Measurements from ENCODE around the gene GAD1. TPM values are rescaled to one million over a fixed set of nuclear protein-coding genes. Genes with fewer than 3 reads are reported as not detected.

The GAD1 gene
- total RNA-seq, 3 donors from 2014 or later (not counting 1 experiment from before 2014, with no cell fraction given) = not detected

GRCh38 chr2:170883683-170884082 lies 67.0 kb downstream of the GAD1 start:
- no peak overlapping the region for H3K4me3 ChIP-seq (ENCODE audit: low read length)
- intact Hi-C loops (cut with micrococcal nuclease) = no loop called here
- 96% methylated on average over 2 of the region's 2 CpGs for WGBS (ENCODE audit: insufficient coverage)
- ATAC-seq (no peak), DNase-seq (no peak)
- H3K4me1 ChIP-seq (ENCODE audit: control insufficient read depth, insufficient read depth, low read length) = no peaks in the 10 kb centered on the region
- Mint-ChIP-seq H3K27ac (no peak overlapping the region), H3K36me3 (no peaks in the 10 kb centered on the region), H3K9me3 (no peaks in the 10 kb centered on the region), H3K27me3 (ENCODE audit: low read depth in 2 of 2) (peaks cover 9 to 16% of the 10 kb centered on the region in 2 donors), H3K4me1 (peaks cover 1% of the 10 kb centered on the region in 2 donors), H3K4me3 (no peak overlapping the region)
- no peak overlapping the region for H3K27ac ChIP-seq (ENCODE audit: low read length)
- H3K9me3 ChIP-seq (ENCODE audit: control insufficient read depth, insufficient read depth, low read length) = no peaks in the 10 kb centered on the region
- TF ChIP-seq, protein P1, sequence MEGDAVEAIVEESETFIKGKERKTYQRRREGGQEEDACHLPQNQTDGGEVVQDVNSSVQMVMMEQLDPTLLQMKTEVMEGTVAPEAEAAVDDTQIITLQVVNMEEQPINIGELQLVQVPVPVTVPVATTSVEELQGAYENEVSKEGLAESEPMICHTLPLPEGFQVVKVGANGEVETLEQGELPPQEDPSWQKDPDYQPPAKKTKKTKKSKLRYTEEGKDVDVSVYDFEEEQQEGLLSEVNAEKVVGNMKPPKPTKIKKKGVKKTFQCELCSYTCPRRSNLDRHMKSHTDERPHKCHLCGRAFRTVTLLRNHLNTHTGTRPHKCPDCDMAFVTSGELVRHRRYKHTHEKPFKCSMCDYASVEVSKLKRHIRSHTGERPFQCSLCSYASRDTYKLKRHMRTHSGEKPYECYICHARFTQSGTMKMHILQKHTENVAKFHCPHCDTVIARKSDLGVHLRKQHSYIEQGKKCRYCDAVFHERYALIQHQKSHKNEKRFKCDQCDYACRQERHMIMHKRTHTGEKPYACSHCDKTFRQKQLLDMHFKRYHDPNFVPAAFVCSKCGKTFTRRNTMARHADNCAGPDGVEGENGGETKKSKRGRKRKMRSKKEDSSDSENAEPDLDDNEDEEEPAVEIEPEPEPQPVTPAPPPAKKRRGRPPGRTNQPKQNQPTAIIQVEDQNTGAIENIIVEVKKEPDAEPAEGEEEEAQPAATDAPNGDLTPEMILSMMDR (IDR thresholded peaks at IDR 0.05) = no peak
- H3K27me3 ChIP-seq (ENCODE audit: control insufficient read depth, insufficient read depth, low read length) = no peaks in the 10 kb centered on the region
- no peaks in the 10 kb centered on the region for H3K36me3 ChIP-seq (ENCODE audit: control insufficient read depth, insufficient read depth, low read length)

DNA sequence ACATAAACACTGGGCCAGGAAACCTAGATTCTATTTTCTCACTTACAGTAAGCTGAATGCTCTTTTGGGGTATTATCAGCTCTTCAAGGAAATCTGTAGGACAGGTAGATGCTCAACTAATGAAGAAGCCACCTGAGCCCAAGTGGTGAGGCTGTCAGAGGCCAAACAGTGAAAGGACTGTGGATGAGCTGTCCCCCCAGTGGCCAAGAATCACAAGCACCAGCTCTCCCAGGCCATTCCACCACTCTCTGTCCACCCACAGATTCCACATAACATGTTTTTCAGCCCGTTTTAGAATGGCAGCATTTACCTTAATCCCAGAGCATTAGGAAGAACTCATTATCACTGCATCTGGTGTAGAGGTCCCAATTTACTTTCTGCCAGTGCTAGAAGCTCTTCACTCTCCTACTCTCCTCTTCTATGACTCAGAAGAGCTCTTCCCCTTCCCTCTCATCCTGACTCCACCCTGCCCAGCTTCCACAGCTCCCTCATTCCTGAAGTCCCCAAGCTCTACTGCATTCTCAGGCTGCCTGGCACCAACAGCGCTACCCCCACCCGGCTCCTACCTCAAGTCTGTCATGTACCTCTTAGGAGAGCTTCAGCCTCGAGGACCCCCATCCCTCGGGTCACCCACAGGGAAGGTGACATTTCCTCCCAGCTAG lies 68.6 kb downstream of the GAD1 start:
- no peak for ATAC-seq
- no peak overlapping the region for H3K4me3 ChIP-seq (ENCODE audit: low read length)
- Mint-ChIP-seq H3K4me3 (no peak overlapping the region), H3K9me3 (no peaks in the 10 kb centered on the region), H3K27me3 (ENCODE audit: low read depth in 2 of 2) (peaks cover 14 to 16% of the 10 kb centered on the region in 2 donors), H3K4me1 (no peaks in the 10 kb centered on the region), H3K27ac (no peak overlapping the region), H3K36me3 (no peaks in the 10 kb centered on the region)
- H3K36me3 ChIP-seq (ENCODE audit: control insufficient read depth, insufficient read depth, low read length) = no peaks in the 10 kb centered on the region
- intact Hi-C loops (cut with micrococcal nuclease) = no loop called here
- H3K9me3 ChIP-seq (ENCODE audit: control insufficient read depth, insufficient read depth, low read length) = no peaks in the 10 kb centered on the region
- no peaks in the 10 kb centered on the region for H3K4me1 ChIP-seq (ENCODE audit: control insufficient read depth, insufficient read depth, low read length)
- H3K27ac ChIP-seq (ENCODE audit: low read length) = no peak overlapping the region
- TF ChIP-seq, protein P1 (IDR thresholded peaks at IDR 0.05) = no peak
- 88% methylated on average over 5 of the region's 5 CpGs for WGBS (ENCODE audit: insufficient coverage)
- H3K27me3 ChIP-seq (ENCODE audit: control insufficient read depth, insufficient read depth, low read length) = no peaks in the 10 kb centered on the region
- DNase-seq = no peak

- Mint-ChIP-seq H3K27ac (no peak overlapping the region), H3K4me3 (no peak overlapping the region), H3K27me3 (ENCODE audit: low read depth in 2 of 2) (peaks cover 14% of the 10 kb centered on the region in 2 donors), H3K36me3 (no peaks in the 10 kb centered on the region), H3K9me3 (no peaks in the 10 kb centered on the region), H3K4me1 (no peaks in the 10 kb centered on the region)
- ATAC-seq (no peak), DNase-seq (no peak)
- no peak overlapping the region for H3K4me3 ChIP-seq (ENCODE audit: low read length)
- intact Hi-C loops (cut with micrococcal nuclease) = no loop called here
- no peaks in the 10 kb centered on the region for H3K4me1 ChIP-seq (ENCODE audit: control insufficient read depth, insufficient read depth, low read length)
- H3K27me3 ChIP-seq (ENCODE audit: control insufficient read depth, insufficient read depth, low read length) = no peaks in the 10 kb centered on the region
- WGBS (ENCODE audit: insufficient coverage) = 65% methylated on average over 1 of the region's 1 CpG
- TF ChIP-seq, protein P1 (IDR thresholded peaks at IDR 0.05) = no peak
- no peaks in the 10 kb centered on the region for H3K36me3 ChIP-seq (ENCODE audit: control insufficient read depth, insufficient read depth, low read length)
- no peak overlapping the region for H3K27ac ChIP-seq (ENCODE audit: low read length)
- no peaks in the 10 kb centered on the region for H3K9me3 ChIP-seq (ENCODE audit: control insufficient read depth, insufficient read depth, low read length)
Observed at GRCh38 chr2:170886386-170886785, 69.7 kb downstream of the GAD1 start.

DNA sequence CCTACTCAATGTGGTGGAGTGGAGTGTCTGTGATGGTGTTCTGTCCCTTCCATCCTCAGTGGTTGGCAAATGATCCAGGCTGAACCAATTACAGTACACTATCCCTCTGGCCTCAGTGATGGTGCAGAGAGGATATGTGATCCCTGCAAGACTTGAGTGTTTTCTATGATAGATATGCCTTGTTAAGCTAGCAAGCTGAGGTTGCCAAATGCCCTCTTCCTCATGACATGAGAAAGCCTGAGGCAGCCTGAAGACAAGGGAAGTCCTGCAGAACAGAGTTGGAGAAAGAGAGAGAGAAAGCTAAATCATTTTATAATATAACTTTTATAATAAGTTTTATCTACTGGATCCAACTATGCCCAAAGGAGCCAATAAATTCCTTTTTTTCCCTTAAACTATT lies 70.8 kb downstream of the GAD1 start:
- no peaks in the 10 kb centered on the region for H3K9me3 Mint-ChIP-seq
- H3K4me3 ChIP-seq (ENCODE audit: low read length) = no peak overlapping the region
- no peaks in the 10 kb centered on the region for H3K36me3 Mint-ChIP-seq
- intact Hi-C loops (cut with micrococcal nuclease) = no loop called here
- H3K27me3 ChIP-seq (ENCODE audit: control insufficient read depth, insufficient read depth, low read length) = no peaks in the 10 kb centered on the region
- no peaks in the 10 kb centered on the region for H3K9me3 ChIP-seq (ENCODE audit: control insufficient read depth, insufficient read depth, low read length)
- no peaks in the 10 kb centered on the region for H3K4me1 ChIP-seq (ENCODE audit: control insufficient read depth, insufficient read depth, low read length)
- DNase-seq (no peak), ATAC-seq (no peak)
- no peak overlapping the region for H3K27ac Mint-ChIP-seq
- peaks cover 8 to 12% of the 10 kb centered on the region in 2 donors for H3K27me3 Mint-ChIP-seq (ENCODE audit: low read depth in 2 of 2)
- no peaks in the 10 kb centered on the region for H3K4me1 Mint-ChIP-seq
- no peak overlapping the region for H3K27ac ChIP-seq (ENCODE audit: low read length)
- TF ChIP-seq, protein P1 (IDR thresholded peaks at IDR 0.05) = no peak
- no peaks in the 10 kb centered on the region for H3K36me3 ChIP-seq (ENCODE audit: control insufficient read depth, insufficient read depth, low read length)
- H3K4me3 Mint-ChIP-seq = no peak overlapping the region
